ENCODE results near the gene GOLGA6L7.
"Not testable (repeated sequence)": the region's sequence is repeated elsewhere in the genome, so short reads cannot be mapped to it uniquely, and the experiment has no call there.

GRCh38 chr15:28831897-28832587 is 16.4 kb downstream of the GOLGA6L7 start:
- TF ChIP-seq, protein P1, sequence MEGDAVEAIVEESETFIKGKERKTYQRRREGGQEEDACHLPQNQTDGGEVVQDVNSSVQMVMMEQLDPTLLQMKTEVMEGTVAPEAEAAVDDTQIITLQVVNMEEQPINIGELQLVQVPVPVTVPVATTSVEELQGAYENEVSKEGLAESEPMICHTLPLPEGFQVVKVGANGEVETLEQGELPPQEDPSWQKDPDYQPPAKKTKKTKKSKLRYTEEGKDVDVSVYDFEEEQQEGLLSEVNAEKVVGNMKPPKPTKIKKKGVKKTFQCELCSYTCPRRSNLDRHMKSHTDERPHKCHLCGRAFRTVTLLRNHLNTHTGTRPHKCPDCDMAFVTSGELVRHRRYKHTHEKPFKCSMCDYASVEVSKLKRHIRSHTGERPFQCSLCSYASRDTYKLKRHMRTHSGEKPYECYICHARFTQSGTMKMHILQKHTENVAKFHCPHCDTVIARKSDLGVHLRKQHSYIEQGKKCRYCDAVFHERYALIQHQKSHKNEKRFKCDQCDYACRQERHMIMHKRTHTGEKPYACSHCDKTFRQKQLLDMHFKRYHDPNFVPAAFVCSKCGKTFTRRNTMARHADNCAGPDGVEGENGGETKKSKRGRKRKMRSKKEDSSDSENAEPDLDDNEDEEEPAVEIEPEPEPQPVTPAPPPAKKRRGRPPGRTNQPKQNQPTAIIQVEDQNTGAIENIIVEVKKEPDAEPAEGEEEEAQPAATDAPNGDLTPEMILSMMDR (IDR thresholded peaks at IDR 0.05) = not testable (repeated sequence)
- not testable (repeated sequence) for TF ChIP-seq POLR2A (IDR thresholded peaks at IDR 0.05)

All from heart left ventricle (tissue), 13 donors.